HG03571 (cell line): ENCODE results near the gene OLA1.

ENCODE experiments used
- ATAC-seq: cut with Tn5 transposase; IDR thresholded peaks from one replicate; pipeline ENCODE4 v1.9.1; 2021; ENCODE audit not compliant: unreplicated experiment

The OLA1 gene

DNA sequence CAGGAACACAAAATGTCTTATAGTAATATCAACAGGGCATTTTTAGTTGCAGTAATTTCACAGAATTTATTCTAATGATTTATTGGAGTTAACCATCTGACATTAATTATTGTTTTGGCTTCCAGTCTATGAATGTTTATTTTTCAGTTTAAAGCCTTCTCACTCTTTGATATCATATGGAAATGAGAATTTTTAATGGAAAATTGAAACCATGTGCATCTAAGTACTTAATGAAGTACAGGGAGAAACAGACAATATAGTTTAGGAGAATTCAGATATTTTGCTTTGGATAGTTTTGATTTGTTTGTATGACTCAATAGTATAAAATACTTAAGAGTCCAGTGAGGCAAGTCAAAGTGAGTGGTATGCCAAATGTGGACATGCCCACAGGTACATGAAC is 126.1 kb downstream of the OLA1 start:
- ATAC-seq: no peak

DNA sequence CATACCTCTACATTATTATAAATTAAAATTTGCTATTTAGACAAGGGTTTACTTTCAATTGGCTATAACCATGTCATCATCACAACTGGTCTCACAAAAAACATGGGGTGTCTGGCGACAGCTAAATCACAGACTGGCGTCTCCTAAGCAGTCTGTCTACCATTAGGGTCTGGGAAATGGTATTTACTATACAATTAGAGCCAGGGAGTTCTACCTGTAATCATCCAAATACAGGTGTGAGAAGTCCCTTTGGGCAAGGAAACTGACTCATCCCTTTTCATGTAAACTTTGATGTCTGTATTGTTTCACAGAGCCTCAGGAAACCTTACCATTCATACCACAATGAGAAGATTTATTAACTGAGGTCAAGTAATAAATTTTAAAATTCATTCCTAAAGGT is 126.7 kb downstream of the OLA1 start:
- no peak for ATAC-seq

DNA sequence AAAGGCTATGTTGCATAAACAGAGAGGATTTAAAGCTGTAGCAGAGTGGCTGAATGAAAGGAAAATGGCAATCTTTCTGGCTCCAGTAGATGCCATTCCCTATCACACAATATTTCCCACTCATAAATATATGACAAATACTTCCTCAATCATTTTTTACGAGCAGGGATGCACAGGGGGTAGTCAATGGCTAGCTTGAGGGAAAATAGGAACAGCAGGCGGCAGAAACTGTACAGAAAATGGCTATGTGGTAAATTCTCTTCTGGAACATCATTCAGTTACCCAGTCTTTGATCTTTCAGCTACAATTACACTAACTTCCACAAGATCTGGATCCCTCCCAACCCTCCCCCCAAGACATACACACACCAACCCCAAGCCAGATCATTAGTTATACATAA is 127.2 kb downstream of the OLA1 start:
- no peak for ATAC-seq

DNA sequence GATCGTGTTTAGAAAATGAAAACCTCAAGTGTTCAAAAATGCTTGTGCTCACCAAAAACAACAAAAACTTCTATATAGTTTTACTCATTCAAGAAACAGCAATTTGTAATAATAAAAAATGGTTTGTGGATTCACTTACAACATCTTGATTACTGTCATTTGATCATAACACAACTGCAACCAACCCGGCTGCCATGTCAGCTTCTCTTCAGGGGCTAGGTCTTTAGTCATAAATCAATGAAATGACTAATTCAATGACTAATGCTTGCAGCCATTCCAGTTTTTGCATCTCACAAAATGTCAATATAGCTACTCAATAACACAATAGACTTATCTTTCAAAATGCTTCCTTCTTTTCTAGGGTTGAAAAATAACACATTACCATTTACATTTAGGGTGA is 128.0 kb downstream of the OLA1 start:
- no peak for ATAC-seq

DNA sequence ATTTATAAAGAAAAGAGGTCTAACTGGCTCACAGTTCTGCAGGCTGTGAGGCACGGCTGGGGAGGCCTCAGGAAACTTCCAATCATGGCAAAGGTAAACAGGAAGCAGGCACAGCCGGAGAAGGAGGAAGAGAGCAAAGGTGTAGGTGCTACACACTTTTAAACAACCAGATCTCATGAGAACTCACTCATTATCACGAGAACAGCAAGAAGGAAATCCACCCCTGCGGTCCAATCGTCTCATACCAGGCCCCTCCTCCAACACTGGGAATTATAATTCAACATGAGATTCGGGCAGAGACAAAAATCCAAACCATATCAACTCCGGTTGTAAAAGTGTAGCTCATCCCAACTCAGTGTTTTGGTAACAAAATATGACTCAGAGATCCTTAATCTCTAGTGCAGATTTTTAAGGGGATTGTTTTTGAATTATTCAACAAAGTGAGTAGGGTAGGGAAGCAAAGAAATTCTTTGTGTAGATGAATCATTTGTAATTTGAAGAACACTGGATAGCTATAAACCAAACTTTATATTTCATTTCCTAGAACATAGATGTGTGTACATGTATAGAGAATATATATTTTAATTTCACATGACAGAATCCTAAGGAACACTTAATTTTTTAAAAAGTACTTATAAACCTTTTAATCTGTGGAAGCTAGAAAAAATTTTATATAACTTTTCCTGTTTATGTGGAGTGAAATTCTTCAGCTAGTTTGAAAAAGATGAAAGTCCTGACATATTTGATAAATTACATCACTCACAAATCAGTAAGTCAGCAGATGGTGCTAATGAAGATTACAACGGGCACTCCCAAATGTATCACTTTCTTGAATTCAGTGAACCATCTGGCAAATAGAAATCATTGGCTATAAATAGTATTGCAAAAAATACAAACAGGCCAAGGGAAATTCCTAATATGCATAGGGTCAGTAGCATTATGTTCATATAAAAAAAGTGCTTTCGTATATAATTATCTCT is 130.1 kb downstream of the OLA1 start:
- ATAC-seq: no peak

DNA sequence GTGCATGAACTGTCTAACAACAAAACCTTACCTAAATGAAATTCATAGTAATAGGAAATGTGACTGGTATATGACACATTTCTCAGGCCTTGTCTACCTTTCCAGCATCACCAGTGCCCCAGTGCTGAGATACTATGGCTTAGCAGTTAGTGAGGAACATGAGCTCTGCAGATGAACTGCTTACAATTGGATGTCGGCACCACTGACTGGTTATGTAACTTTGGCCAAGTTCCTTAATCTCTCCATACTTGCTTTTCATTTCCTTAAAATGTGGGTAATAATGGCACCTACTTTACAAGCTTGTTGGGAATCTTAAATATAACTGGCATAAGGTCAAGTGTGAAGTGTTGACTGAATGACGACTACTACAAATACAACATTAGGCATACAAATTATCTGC is 136.3 kb downstream of the OLA1 start:
- ATAC-seq: no peak

DNA sequence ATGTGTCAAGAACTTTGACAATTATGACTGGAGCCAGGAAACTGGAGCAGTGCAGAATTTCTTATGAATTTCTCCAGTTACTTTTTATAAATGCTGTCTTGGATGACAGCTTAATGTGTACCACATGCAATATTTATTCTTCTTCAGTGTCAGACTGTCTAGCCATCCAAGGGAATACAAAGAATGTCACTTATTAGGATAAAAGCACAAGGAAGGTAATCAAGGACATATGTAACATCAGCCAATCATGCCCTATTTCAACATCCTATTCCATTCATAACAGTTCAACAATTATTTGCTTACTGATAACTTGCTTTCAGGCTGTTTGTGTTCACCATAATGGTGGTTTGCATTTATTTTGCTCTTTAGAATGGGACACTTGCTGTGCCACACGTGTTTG is 139.8 kb downstream of the OLA1 start:
- no peak for ATAC-seq

DNA sequence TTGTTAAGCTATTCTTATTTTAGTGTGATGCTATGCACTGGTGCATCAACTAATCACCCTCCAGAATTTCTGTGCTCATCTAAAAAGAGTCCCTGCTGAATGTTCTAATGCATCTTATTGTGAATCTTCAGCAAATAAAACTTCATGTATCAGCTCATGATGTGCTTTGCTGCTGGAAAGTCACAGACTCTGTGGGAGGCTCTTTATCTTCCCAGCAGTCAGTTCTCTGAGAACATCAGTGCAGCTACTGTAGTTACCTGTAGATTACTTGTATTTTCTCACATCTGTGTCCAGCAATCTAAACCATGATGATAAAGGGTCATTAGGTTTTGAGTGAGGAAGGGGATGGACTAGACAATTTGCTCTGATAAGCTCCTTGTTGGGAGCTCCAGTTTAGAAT is 141.6 kb downstream of the OLA1 start:
- no peak for ATAC-seq

DNA sequence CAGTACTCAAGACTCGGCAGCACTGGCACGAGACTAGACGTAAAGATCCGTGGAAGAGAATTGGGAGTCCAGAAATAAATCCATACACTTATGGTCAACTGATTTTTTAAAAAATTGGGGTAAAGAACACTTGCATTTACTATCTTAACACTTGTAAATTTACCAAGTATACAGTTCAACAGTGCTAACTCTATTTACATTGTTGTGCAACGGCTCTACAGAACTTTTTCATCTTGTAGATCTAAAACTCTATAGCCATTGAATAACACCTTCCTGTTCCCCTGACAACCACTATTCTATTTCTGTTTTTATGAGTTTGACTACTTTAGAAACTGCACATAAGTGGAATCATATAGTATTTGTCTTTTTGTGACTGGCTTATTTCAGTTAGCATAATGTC is 153.8 kb downstream of the OLA1 start:
- no peak for ATAC-seq

DNA sequence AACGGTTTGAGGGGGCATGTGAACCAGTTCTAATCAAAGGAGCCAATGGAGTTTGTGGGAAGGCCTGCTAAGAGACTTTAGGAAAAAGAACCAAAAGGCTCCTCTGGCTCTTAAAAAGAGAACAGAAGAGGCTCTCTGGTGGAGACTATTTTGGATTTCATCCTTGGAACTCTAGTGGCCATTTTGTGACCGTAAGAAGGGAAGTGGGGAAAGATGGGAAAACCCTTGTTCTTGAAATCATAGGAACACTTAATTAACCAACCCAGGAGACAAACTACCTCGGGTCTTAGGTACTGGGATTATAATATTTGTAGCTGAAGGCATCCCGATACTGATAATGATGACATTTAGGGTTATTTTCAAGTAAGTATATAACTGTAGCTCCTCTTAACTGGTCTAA is 157.9 kb downstream of the OLA1 start:
- ATAC-seq: no peak

DNA sequence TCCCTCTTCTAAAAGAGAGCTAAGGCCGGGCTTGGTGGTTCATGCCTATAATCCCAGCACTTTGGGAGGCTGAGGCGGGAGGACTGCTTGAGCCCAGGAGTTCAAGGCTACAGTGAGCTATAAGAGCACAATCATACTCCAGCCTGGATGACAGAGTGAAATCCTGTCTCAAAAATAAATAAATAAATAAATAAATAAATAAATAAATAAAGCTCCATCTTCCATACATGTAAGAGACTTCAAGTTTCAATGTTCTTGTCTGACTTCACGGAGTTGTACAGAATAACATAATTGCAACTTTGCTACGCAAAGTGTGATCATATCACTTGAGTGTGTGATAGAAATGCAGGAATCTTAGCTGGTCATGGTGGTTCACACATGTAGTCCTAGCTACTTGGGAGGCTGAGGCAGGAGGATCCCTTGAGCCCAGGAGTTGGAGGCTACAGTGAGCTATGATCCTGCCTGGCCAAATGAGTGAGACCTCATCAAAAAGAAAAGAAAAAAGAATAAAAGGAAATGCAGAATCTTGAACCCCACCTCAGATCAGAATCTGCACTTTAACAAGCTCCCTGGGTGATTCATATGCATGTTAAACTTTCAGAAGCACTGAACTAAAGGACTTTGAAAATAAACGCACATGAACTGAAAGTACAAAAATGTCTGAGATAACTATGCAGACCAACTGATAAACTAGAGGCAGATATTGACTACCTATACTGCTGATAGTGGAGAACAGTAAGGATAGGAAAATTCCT is 159.4 kb downstream of the OLA1 start:
- no peak for ATAC-seq

DNA sequence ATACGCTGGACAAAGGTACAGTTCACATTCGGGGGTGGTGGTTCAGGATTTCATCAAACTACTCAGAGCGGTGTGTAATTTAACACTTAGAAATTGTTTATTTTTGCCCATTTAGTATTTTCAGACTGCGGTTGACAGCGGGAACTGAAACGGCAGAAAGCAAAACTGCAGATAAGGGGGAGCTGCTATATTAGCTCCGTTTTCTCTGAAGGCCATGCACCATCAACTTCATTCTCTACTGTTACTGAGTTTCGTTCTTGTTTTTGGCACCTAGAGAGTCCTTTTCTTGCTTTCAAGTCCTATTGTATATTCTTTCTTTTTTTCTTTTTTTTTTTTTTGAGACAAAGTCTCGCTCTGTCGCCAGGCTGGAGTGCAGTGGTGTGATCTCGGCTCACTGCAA is 161.6 kb downstream of the OLA1 start:
- ATAC-seq: no peak

DNA sequence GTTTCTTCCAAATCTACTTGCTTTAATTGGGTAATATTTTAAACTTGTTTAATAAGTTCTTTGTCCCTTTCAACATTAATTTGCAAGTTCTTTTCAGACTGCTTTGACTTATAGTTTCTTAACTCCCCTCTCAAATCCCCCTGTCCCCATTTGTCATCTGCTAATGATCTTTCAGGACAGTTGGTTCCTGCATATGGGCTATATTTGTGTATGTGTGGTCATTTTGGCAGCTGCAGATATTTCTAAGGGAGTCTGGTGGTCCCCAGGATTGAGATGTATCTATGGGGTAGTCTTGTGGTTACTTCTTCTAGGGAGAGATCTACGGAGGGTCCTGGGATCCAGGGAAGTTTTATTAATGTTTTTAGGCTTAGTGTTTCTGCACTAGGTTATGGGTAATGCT is 162.6 kb downstream of the OLA1 start:
- ATAC-seq: no peak

DNA sequence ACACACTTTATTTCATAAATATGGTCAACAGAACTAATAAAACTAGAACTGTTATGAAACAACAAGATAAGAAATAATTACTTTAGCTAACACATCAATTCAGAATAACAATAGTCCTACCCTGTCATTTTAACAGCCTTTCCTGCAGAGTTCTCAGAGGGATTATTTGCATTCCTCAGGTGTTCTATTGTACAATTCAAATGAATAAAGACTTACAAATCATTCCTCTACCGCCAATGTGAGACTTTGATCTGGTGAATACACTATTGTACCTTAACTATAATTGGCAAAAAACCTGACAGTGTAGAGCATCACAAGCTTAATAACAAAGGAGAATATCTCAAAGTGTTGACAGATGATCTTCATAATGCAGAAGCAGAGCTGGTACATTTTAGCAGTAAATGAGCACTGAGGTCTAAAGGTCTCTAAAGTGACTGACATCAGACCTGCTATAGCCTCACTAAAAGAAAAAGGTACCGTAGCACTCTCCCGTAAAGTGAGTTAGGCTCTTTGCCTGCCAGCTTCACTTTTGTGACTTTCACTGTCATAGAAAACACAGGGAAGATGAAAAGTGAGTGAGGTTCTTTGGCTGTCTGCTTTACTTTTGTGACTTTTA is 164.4 kb downstream of the OLA1 start:
- ATAC-seq: no peak

DNA sequence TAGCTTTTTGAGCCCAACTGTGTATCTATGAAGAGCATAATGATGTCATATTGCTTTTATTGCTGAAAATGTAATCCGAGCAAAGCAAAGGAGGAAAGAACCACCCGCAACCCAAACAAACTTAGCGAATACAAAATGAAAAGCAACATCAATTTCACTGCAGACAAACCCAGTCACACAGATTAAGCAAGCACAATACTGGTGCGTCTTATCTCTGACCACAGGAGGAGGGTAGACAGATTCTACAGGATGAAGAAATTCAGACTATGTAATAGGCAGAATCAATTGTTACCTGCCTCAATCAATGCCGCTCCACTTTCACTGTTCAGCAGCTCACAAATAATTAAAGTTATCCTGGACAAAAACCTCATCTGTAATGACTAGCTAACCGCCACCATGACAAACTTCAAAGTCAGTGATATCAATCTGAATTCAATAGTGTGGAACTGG is 167.6 kb downstream of the OLA1 start:
- no peak for ATAC-seq

DNA sequence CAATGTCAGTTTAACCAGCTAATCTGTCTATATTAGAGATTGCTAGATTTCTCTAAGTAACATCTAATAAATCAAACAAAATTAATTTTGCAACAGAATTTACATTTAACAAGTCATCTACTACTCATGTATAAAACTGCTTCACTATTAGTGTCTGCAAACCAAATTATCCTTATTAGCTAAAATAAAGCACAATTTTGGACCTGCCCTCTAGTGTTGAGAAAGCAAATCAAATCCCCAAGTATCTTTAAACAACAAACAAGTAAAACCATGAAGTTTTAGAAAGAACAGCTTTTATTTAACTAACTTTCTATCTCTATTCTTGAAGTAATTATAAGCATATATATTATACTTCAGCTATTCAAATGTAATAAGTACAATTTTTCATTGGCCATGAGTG is 170.1 kb downstream of the OLA1 start:
- ATAC-seq: no peak

DNA sequence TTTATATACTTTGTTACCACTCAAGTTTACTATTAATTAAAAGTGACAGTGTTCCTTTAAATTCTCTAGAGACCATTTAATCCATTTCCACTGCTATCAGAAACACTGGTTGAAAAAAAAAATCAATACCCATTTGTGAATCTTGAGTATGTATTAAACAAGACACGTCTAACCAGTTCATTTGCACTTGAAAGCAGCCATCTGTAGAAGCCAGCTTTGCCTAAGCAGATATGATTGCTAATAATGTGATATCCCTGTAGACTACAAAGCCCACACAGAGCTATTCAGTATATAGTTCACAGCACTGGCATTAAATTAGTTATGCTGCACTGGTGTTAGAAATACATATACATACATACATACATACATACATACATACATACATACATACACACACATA is 171.4 kb downstream of the OLA1 start:
- ATAC-seq: no peak

DNA sequence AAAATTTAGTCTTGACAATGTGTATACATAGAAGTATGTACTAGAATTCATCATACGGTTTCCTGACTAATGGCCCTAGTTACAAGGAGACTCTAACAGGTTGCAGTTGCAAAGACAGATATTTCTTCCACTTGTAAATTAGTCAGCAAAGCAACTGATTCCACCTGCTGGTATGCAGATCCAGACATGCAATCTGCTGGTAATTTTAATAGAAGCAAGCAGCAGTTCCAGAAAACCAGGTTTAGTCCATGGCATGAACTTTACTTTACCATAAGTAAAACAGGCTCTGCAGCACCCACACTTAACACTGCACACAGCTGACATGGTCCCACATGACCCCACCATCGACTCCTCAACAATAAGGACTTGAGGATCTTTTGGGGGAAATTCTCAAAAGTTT is 172.3 kb downstream of the OLA1 start:
- ATAC-seq: no peak

DNA sequence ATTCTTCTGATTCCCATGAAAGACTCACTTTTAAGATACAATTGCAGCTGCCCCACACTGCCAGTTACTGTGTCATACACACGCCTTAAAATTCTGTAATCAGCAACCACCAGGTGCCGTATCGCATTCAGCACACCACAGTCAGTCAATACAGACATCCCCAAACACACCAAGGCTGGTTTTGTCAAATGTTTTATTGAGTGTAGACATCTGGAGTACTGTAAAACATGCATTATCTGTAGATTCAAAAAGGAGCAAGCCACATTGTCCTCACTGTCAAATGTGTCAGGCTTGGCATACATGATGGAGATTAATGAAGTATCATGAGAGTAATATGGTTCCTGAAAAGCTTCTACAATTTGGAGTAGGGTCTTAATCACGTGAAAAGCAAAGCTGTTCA is 173.5 kb downstream of the OLA1 start:
- no peak for ATAC-seq

DNA sequence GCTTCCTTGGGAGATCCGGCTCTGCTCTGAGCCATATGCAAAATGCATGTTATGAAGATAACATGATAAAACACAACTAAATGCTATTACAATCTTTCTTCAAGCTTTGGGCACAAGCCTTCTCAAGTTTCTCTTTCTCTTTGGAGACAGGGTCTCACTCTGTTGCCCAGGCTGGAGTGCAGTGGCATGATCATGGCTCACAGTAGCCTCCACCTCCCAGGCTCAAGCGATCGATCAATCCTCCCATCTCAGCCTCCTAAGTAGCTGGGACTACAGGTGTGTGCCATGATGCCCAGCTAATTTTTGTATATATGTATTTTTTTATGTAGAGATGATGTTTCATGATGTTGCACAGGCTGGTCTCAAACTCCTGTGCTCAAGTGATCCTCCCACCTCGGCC is 175.5 kb downstream of the OLA1 start:
- ATAC-seq: no peak

DNA sequence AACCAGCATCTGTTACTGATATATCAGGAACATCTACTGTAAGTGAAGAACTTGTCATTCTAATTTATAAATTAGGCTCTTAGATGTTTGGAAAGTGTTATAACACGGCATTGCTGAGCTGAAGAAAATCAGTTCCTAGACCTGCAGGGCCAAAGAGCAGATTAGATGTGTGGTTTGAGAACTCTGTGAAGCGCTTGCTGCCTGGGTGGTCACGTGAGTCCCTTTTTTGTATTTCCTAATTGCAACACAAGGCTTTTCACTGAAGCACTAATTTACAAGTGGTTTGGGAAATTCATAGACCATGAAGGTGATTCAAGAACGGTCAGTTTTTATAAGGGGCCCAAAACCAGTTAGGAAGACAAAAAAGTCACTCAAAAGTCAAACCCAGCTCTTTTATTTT is 176.3 kb downstream of the OLA1 start:
- no peak for ATAC-seq

DNA sequence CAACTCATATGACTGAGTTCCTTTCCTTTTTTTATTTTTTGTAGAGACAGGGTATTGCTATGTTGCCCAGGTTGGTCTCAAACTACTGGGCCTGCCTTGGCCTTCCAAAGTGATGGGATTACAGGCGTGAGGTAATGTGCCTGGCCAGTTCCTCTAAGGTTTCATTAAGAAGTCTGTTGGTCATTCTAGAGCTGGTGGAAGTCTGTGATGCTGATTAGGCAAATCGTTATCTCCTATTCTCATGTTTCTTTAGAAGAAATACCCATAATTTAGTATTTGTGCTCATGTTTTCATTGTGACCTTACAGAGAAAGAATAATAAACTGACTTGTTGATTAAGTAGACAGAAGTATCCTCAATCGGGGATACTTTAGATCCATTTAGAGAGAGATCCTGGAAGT is 177.0 kb downstream of the OLA1 start:
- no peak for ATAC-seq
